GM18520 (cell line): Measurements from ENCODE around the gene MTX3.

Experiments used
- ATAC-seq: cut with Tn5 transposase; IDR thresholded peaks from one replicate; pipeline ENCODE4 v1.9.1; 2021; ENCODE audit not compliant: unreplicated experiment

Gene MTX3

GRCh38 chr5:79984363-79984762, 6.7 kb downstream of the MTX3 start:
- ATAC-seq, result no peak

GRCh38 chr5:79983618-79984017, 7.4 kb downstream of the MTX3 start:
- ATAC-seq, result no peak

- no peak for ATAC-seq
These were observed 8.9 kb downstream of the MTX3 start for GRCh38 chr5:79982136-79982535.

DNA sequence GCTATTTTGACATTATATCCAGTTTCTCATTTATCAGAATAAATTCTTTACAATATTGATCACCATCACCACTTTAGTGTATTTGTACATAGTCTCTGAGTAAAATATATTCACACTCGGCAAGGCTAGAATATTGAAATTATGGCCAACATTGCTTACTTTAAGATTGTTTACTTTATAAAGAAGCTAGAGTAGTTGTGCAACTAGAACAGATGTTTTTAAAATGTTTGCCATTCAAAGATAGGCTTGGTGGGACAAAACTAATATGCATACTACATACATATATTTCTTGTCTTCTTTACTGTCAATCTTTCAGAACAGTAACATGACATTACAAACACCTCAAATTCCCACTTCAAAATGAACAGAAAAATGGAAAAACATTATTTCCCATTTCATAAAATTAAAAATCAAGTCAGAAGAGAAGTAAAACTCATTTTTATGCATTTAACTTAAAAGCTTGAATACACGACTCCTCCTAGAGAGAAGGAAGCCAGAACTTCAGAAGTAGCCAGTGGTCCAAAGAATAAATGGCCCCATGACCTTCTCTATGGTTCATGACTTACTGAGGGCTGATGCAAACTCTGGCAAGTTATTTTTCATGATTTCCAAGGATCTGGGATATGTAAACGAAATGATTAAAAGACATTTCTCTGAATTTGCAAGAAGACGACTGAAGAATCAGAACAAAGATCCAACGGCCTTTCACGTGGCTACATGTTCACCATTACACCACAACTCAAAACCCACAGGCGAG, 14.1 kb downstream of the MTX3 start:
- ATAC-seq, result no peak

- ATAC-seq, result no peak
These were observed 15.6 kb downstream of the MTX3 start for GRCh38 chr5:79975422-79975821.

DNA sequence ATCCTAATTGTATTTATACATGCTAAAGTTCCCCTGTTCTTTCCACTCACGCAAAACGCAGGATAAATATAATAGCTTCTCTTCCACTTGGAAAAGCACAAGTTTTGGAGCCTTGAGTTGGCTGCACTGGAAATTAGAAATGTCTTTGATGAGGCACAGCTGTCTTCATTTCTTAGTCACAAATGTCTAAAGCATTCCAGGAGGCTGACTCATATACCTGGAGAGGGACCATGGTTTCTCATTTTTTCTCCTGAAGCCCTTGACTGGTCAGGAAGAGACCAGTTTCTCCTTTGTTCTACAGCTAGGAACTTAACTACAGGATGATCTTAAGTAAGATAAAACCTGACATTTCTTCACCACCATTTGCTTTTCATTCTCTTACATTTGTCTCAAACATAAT, 16.2 kb downstream of the MTX3 start:
- ATAC-seq, result no peak

GRCh38 chr5:79973996-79974395, 17.1 kb downstream of the MTX3 start:
- ATAC-seq, result no peak

DNA sequence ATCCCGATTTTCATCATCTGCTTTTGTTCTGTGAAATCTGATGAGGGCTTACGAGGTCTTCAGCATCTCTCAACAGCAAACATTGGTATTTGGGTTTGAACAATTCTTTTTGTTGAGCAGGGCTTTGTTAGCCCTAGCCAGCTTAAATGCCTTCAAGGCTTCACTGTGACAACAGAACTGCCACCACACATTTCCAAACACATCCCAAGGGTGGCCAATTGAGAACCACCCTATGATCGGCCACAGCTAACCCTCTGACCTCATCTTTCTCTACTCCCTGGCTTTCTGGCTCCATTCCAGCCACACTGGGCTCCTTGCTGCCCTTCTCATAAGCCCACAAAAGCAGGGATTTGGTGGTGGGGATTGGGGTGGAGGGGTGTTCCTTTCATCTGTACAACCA, 17.6 kb downstream of the MTX3 start:
- no peak for ATAC-seq

- ATAC-seq, result no peak
These were observed 19.9 kb downstream of the MTX3 start for GRCh38 chr5:79971156-79971555.

- ATAC-seq, result no peak
These were observed 24.6 kb downstream of the MTX3 start for GRCh38 chr5:79966448-79966847.

DNA sequence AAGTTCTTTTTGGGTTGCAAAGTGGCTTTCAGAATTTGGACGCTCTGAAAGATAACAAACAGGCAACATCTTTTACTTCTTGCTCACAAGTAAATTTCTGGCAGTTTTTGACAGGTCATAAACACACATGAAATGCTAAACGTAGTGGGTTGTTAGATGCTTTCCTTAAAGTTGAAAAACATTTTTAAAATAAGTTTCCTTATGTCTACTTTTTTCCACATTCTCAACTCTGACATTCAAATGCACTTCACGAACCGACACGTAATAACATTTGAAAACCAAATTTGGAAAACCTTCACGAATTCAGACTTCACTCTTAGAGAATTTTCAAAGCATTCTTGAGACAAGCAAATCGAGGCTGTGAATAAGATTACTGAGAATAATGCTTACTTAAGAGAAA, 26.9 kb downstream of the MTX3 start:
- no peak for ATAC-seq

- no peak for ATAC-seq
These were observed 27.6 kb downstream of the MTX3 start for GRCh38 chr5:79963261-79964061.

DNA sequence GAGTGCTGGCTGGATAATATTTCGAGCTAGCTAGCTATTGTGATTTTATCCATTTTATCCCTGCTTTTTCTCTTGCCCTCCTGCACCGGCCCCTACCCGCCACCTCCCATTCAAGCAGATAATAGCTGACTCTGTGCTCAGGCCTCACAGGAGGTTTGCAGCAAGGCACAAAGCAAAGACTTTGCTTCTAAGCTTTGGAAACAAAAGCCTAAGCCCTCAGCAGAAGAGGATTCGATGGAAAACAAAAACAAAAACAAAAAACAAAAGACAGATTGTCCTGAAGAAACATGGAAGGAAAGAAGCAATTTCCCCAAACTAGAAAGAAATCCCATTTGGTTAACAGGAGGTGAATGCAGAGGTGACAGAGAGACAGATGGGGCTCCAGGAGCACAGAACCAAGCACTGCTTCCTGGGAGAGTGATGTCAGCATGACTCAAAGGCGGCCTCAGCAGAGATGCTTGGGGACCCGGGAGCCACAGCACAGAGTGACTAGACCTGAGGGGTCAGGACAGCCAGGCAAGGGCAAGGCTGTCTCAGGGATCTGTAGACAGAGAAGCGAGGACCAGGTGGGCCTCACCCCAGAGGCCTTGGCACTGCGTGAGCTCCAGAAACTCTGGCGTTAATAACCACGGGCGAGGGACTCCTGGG, 28.4 kb downstream of the MTX3 start:
- no peak for ATAC-seq

DNA sequence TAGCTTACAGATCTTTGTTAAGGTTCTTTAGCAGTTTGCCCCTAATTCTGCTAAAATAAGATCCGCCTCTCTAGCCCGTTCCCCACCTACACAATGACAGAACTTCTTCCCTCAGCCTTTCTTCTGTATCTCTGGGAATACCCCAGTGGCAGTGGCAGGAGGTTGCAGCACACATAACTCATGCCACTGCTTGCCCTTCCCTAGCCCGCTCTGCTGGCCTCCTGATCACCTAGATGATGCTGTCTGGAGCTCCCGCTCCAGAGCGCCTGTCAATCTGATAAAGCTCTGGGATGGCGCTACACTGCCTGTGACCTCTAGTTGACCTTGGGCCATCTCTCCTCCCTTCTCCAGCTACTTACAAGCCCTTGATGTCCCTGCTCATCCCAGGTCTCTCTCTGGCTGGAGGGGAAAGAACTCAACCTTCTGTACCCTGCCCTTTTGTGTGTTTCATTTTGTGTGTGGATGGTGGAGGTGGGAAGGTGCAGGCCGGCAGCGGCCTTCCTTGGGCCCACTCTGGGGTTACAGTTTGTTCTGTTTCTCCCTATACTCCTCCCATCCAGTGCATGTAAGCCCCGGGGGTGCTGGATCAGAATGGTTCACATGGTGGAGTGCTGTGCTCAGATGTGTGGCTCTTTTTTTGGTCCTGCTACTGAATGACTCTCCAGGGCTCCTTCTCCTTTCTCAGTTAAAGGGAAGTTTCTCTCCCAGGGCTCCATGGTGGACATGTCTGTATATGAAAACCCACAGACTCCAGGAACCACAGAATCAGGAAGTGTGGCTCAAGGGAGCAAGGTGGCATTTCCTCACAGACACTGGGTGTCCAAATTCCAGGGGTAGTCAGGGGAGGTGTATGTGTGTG, 29.1 kb downstream of the MTX3 start:
- ATAC-seq, result no peak

GRCh38 chr5:79959407-79959806, 31.7 kb downstream of the MTX3 start:
- ATAC-seq, result no peak

GRCh38 chr5:79955941-79956670, 35.0 kb downstream of the MTX3 start:
- ATAC-seq, result no peak

DNA sequence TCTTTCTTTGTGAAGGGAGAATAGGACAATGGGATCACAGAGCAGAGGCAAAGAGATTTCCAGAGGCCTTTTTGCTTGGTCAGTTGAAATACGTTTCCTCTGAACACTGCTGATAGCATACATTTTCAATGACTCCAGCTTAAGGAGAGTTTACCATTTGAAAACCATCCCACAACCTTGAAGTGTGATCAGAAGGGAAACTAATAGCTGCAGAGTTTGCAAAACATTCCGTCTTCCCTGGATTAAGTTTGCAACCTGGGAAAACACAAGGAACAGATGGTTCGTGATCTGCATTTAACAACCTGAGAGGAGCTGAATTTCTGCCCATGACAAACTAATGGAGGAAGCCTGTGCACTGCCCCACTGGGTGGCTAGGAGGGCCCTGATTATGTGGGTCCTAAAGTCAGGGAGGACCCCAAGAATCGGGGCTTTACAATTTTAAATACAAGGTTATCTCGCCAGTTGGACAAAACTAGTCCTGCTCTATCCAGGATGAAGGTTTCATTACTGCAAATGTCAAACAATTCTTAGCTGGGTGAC, 35.6 kb downstream of the MTX3 start:
- ATAC-seq, result no peak

DNA sequence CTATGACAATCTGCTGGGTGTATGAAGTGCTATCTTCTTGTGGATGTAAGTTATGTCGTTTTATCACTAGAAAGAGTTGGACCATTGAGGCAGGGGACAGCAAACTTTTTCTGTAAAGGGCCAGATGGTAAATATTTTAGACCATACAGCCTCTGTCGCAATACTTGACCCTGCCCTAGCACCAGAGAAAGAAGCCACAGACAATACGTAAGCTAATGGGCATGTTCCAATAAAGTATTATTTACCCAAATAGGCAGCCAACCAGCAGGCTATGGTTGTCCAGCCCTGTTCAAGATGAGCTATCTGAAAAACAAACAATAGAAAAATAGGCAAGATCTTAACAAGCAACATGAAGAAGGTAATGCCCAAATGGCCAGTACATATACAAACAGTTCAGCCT, 36.4 kb downstream of the MTX3 start:
- ATAC-seq, result no peak

DNA sequence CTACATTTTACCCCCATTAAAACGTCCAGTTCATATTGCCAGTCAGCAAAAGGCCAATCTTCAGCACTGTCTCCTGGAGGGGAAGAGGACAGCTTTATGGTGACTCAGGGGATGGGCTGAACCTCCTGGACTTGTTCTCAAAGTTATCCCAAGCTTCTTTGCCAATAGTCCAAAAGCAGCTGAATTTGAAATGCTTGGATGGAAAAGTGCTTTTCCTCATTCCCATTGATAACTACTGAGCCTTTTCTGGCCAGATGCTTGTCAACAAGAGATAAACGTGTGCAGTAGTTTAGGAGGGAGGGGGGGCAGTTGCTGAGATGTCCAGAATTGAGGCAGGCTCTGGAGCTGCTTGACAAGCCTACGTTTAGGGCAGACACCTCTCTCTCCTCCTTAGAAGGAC, 43.5 kb downstream of the MTX3 start:
- ATAC-seq, result no peak

DNA sequence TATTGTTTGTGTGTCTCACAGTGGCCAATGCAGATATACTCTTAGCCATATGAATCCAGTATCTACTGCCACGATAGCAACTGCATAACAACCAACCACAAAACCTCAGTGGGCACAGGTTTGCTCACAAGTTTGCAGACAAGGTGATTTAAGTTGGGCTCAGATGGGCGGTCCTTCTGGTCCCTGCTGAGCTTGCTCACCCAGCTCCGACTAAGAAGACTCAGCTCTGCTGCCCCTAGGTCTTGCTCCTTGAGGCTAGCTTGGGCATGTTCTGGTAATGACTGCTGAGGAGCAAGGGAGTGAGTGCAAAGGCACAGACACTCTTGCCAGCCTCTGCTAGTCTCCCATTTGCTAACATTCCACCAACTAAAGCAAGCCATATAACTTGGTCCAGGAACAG, 52.6 kb downstream of the MTX3 start:
- ATAC-seq, result no peak
